Testis (tissue), 3 donors: Measurements from ENCODE around the gene INTS7. TPM values are rescaled to one million over a fixed set of nuclear protein-coding genes. Genes with fewer than 3 reads are reported as not detected.
"Not testable (repeated sequence)": the region's sequence is repeated elsewhere in the genome, so short reads cannot be mapped to it uniquely, and the experiment has no call there.

Source experiments
- DNase-seq: peaks from one replicate; pipeline ENCODE4 v3.0.0-alpha.2; 2019
- H3K27ac ChIP-seq, 2 donors: fragments of 200-600 bp; sonication (generic); one replicate each; pipeline ENCODE4 v1.5.1; 2019
- H3K27me3 ChIP-seq: fragments of 200-600 bp; sonication (generic); one replicate; pipeline ENCODE4 v1.5.1; 2019
- H3K36me3 ChIP-seq: fragments of 200-600 bp; sonication (generic); one replicate; pipeline ENCODE4 v1.5.1; 2017; ENCODE audit warnings: low read depth; ENCODE audit errors: missing control alignments
- H3K4me1 ChIP-seq: fragments of 200-600 bp; sonication (generic); one replicate; pipeline ENCODE4 v1.5.1; 2019
- H3K4me3 ChIP-seq, 2 donors: fragments of 200-600 bp; sonication (generic); one replicate each; pipeline ENCODE4 v1.5.1; 2017 to 2019
- H3K9me3 ChIP-seq: fragments of 200-600 bp; sonication (generic); one replicate; pipeline ENCODE4 v1.5.1; 2017
- POLR2A ChIP-seq: fragments of 450-650 bp; IDR thresholded peaks from one replicate; pipeline ENCODE4 v1.6.1; 2017; ENCODE audit warnings: antibody characterized with exemption, mild to moderate bottlenecking, moderate library complexity
- WGBS, 2 donors: methylation state at CpG; one replicate each; pipeline ENCODE4 v1.1.5; 2018; 5-methylcytosine and 5-hydroxymethylcytosine counted together
- intact Hi-C: fragments of 100-400 bp; cut with DNase I; formaldehyde crosslinking; loops from one replicate; pipeline ENCODE4 v1.15.1; 2023; ENCODE audit warnings: low total_unique reads
- polyA plus RNA-seq: library from polyadenylated mRNA; stranded (reverse); fragments of 350-450 nt; fragmentation: Illumina TruSeq; extraction: RNeasy Lipid Tissue Mini Kit (QIAGEN cat#74804); gene quantifications from one replicate; pipeline ENCODE4 v1.2.3, GENCODE V29; 2014; ENCODE audit warnings: low read depth, low replicate concordance; ENCODE audit not compliant: insufficient read depth
- total RNA-seq, 2 donors: library from RNA; depleted of rRNA; stranded (reverse); fragments of >200 nt; gene quantifications; one replicate each; pipeline ENCODE4 v1.2.3, GENCODE V29; 2016
- TF ChIP-seq, protein P1 (sequence below), 3 experiments: fragments of 450-650 bp in 2 of 3; fragments of 200-600 bp in 1 of 3; sonication (generic) in 1 of 3; IDR thresholded peaks; one replicate each; pipeline ENCODE4 v1.5.1; 2016 to 2019; ENCODE audit warnings: antibody characterized with exemption in 3 of 3, mild to moderate bottlenecking in 2 of 3, moderate library complexity in 1 of 3

The INTS7 gene
- total and polyA plus RNA-seq, 3 donors from 2014 or later: 29.9 to 51.1 (median 35.6) TPM

DNA sequence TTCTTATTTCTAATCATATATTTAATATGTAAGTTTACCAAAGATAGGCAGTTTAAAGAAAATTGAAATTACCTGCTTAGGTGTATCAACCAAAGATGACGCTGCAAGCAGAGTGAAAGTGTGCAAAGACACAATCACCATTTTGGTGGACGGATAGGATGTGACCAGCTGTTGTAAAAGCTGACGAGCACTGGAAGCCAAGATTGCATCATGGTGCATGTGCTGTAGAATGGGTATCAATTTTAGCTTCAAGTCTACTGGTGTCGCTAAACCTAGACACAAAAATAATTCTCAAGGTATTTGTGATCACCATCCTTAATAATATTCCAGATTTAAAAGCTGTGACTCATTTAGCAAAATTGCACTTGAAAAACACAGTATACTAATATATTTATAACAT is 28.2 kb downstream of the INTS7 start:
- Histone ChIP-seq H3K4me3 (no peak overlapping the region), H3K27me3 (no peaks in the 10 kb centered on the region), H3K27ac (no peak overlapping the region), H3K36me3 (no peaks in the 10 kb centered on the region), H3K4me1 (no peaks in the 10 kb centered on the region), H3K9me3 (no peaks in the 10 kb centered on the region)
- WGBS, 2 donors: 93 to 94% methylated on average over 4 of the region's 4 CpGs
- no peak for TF ChIP-seq POLR2A
- TF ChIP-seq, protein P1, sequence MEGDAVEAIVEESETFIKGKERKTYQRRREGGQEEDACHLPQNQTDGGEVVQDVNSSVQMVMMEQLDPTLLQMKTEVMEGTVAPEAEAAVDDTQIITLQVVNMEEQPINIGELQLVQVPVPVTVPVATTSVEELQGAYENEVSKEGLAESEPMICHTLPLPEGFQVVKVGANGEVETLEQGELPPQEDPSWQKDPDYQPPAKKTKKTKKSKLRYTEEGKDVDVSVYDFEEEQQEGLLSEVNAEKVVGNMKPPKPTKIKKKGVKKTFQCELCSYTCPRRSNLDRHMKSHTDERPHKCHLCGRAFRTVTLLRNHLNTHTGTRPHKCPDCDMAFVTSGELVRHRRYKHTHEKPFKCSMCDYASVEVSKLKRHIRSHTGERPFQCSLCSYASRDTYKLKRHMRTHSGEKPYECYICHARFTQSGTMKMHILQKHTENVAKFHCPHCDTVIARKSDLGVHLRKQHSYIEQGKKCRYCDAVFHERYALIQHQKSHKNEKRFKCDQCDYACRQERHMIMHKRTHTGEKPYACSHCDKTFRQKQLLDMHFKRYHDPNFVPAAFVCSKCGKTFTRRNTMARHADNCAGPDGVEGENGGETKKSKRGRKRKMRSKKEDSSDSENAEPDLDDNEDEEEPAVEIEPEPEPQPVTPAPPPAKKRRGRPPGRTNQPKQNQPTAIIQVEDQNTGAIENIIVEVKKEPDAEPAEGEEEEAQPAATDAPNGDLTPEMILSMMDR (IDR thresholded peaks at IDR 0.05): no peak
- DNase-seq: no peak
- intact Hi-C loops: no loop called here

DNA sequence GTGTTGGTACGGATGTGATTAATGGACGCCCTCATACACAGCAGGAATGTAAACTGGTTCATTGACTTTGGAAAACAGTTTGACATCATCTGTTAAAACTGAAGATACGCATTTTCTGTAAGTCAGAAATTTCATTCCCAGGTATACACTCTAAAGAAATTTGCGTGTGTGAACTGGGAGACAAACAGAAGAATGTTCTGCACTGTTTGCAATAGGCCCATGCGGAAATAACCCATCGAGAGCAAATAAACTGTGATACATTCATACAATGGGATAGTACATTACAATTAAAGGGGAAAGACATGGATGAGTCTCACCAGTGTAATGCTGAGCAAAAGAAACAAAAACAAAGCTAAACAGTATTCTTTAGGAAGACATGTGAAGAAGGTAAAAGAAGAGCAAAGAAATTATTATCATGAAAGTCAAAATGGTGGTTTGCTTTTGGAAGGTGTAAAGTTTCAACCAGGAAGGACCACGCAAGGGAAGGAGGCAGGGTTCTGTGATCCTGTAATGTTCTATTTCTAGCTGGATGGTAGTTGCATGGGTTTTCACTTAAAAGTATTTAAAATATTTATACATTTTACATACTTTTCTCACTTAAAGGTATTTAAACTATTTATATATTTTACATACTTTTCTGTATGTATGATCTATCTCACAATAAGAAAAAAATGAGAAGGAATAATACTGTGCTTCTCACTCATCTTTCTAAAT is 30.3 kb downstream of the INTS7 start:
- H3K9me3 ChIP-seq: no peaks in the 10 kb centered on the region
- DNase-seq: no peak
- intact Hi-C loops: no loop called here
- H3K4me3 ChIP-seq: no peak overlapping the region
- no peaks in the 10 kb centered on the region for H3K27me3 ChIP-seq
- TF ChIP-seq POLR2A: no peak
- TF ChIP-seq, protein P1 (IDR thresholded peaks at IDR 0.05): no peak
- 83 to 97% methylated on average over 7 of the region's 7 CpGs for WGBS, 2 donors
- no peaks in the 10 kb centered on the region for H3K36me3 ChIP-seq
- H3K4me1 ChIP-seq: no peaks in the 10 kb centered on the region
- H3K27ac ChIP-seq: no peak overlapping the region

DNA sequence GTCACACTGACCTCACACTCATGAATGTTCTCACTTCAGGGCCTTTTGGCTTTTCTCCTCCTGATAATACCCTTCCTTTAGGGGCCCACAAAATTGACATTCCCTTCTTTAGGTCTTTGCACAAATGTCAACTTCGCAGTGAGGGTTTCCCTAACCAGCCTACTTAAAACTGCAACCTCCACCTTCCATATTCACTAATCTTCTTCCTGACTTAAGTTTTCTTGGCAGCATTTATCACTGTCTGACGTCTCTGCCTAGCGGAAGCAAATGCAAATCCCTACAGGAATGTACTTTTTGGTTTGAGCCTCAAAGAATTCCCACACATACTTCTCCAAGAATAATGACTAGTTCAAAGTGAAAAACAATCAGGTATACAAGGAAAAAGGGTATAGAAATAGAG is 32.8 kb downstream of the INTS7 start:
- intact Hi-C loops: no loop called here
- WGBS, 2 donors: 89 to 91% methylated on average over 3 of the region's 3 CpGs
- H3K9me3 ChIP-seq: no peaks in the 10 kb centered on the region
- no peak overlapping the region for H3K4me3 ChIP-seq
- no peaks in the 10 kb centered on the region for H3K4me1 ChIP-seq
- H3K27me3 ChIP-seq: no peaks in the 10 kb centered on the region
- no peak for DNase-seq
- TF ChIP-seq, protein P1 (IDR thresholded peaks at IDR 0.05): no peak
- no peak for TF ChIP-seq POLR2A
- no peak overlapping the region for H3K27ac ChIP-seq
- H3K36me3 ChIP-seq: no peaks in the 10 kb centered on the region

DNA sequence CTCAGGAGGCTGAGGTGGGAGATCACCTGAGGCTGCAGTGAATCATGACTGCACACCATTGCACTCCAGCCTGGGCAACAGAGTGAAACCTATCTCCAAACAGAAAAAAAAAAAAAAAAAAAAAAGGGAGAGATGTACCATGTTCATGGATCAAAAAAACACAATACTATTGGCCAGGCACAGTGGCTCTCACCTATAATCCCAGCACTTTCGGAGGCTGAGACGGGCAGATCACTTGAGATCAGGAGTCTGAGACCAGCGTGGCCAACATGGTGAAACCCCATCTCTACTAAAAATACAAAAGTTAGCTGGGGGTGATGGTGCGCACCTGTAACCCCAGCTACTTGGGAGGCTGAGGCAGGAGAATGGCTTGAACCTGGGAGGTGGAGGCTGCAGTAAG is 37.9 kb downstream of the INTS7 start:
- H3K4me1 ChIP-seq, H3K36me3 ChIP-seq, H3K27me3 ChIP-seq, H3K4me3 ChIP-seq, H3K9me3 ChIP-seq, DNase-seq, H3K27ac ChIP-seq, intact Hi-C loops: not testable (repeated sequence)
- WGBS, 2 donors: 91 to 99% methylated on average over 4 of the region's 4 CpGs

DNA sequence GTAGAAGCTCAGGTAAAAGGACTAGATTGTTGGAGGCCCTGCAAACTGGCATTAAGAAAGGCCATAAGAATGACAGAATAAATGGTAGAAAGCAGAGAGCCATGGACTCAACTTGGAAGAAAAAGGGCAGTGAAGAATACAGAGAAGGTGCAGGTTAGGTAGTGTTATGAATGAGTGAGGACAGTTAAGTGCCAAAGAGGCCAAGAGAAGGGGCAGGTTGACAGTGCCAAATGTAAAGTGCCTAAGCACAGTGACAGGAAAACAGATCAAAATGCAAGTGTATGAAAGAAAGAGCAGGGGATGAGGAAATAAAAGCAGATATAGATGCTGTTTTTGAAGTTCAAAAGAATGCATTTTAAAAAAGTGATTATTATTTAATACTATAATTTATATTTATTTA is 43.7 kb downstream of the INTS7 start:
- no peaks in the 10 kb centered on the region for H3K27me3 ChIP-seq
- DNase-seq: no peak
- no peaks in the 10 kb centered on the region for H3K4me1 ChIP-seq
- H3K27ac ChIP-seq: no peak overlapping the region
- TF ChIP-seq, protein P1 (IDR thresholded peaks at IDR 0.05): no peak
- TF ChIP-seq POLR2A: no peak
- H3K9me3 ChIP-seq: no peaks in the 10 kb centered on the region
- no peaks in the 10 kb centered on the region for H3K36me3 ChIP-seq
- intact Hi-C loops: no loop called here
- H3K4me3 ChIP-seq: no peak overlapping the region
